Mucosa of rectum (tissue), 2 donors: ENCODE measurements around the gene ARHGEF17.

Experiments
- H3K27ac ChIP-seq, 2 donors: one replicate each; pipeline ENCODE4 v1.7.0; 2013; ENCODE audit warnings: inconsistent platforms in 2 of 2, low read depth in 2 of 2, low read length in 2 of 2
- H3K27me3 ChIP-seq, 2 donors: one replicate each; pipeline ENCODE4 v1.7.0; 2013; ENCODE audit warnings: low read length in 2 of 2; ENCODE audit not compliant: control insufficient read depth in 2 of 2, insufficient read depth in 2 of 2
- H3K36me3 ChIP-seq, 2 donors: one replicate each; pipeline ENCODE4 v1.7.0; 2013; ENCODE audit warnings: low read length in 2 of 2; ENCODE audit not compliant: control insufficient read depth in 2 of 2, insufficient read depth in 2 of 2
- H3K4me1 ChIP-seq, 2 donors: one replicate each; pipeline ENCODE4 v1.7.0; 2013; ENCODE audit warnings: low read length in 2 of 2, mild to moderate bottlenecking in 1 of 2; ENCODE audit not compliant: control insufficient read depth in 2 of 2, insufficient read depth in 2 of 2
- H3K4me3 ChIP-seq, 2 donors: one replicate each; pipeline ENCODE4 v1.7.0; 2013; ENCODE audit warnings: low read length in 2 of 2
- H3K9ac ChIP-seq, 2 donors: one replicate each; pipeline ENCODE4 v1.7.0; 2013; ENCODE audit warnings: low read length in 2 of 2, low read depth in 1 of 2, mild to moderate bottlenecking in 1 of 2
- H3K9me3 ChIP-seq, 2 donors: one replicate each; pipeline ENCODE4 v1.7.0; 2013; ENCODE audit warnings: low read length in 2 of 2; ENCODE audit not compliant: control insufficient read depth in 2 of 2
- donor health status: healthy.
- donor health status: Normal muscosa, but diverticular disease.

ARHGEF17 gene

GRCh38 chr11:73366265-73366610 lies 58.2 kb downstream of the ARHGEF17 start:
- H3K9me3 ChIP-seq: no peaks in the 10 kb centered on the region
- H3K36me3 ChIP-seq: peaks cover 0 to 7% of the 10 kb centered on the region in 2 donors
- H3K9ac ChIP-seq: no peak overlapping the region
- peaks cover 2 to 3% of the 10 kb centered on the region in 2 donors for H3K4me1 ChIP-seq
- H3K4me3 ChIP-seq: no peak overlapping the region
- no peak overlapping the region for H3K27ac ChIP-seq
- no peaks in the 10 kb centered on the region for H3K27me3 ChIP-seq

GRCh38 chr11:73366953-73367352 lies 58.9 kb downstream of the ARHGEF17 start:
- peak overlapping the region in 1 of 2 donors; percentile 20 for H3K4me3 ChIP-seq
- peaks cover 2 to 3% of the 10 kb centered on the region in 2 donors for H3K4me1 ChIP-seq
- peaks cover 0 to 7% of the 10 kb centered on the region in 2 donors for H3K36me3 ChIP-seq
- H3K27ac ChIP-seq: no peak overlapping the region
- H3K27me3 ChIP-seq: no peaks in the 10 kb centered on the region
- H3K9me3 ChIP-seq: no peaks in the 10 kb centered on the region
- no peak overlapping the region for H3K9ac ChIP-seq

DNA sequence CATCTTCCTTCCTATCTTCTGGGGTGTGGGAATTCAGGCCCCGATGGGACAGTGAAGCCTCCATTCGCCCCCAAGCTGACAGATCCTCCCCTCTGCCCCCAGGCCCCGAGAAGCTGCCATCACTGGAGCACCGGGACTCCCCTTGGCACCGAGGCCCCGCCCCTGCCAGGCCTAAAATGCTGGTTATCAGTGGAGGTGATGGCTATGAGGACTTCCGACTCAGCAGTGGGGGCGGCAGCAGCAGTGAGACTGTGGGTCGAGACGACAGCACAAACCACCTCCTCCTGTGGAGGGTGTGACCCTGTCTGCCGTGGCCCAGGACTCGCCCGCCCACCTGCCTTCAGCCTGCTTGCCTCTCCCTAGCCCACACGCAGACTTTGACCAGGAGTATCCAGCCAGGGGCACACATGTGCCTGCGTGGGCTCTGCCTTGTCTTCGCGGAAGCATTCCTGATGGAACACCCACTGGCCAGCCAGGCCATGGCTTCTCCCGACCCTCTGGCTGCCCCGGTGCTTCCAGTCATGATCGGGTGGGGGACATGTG lies 59.5 kb downstream of the ARHGEF17 start:
- Histone ChIP-seq H3K9ac (no peak overlapping the region), H3K27me3 (no peaks in the 10 kb centered on the region), H3K27ac (no peak overlapping the region), H3K36me3 (peaks cover 0 to 7% of the 10 kb centered on the region in 2 donors), H3K4me3 (no peak overlapping the region), H3K9me3 (no peaks in the 10 kb centered on the region), H3K4me1 (peaks cover 2 to 3% of the 10 kb centered on the region in 2 donors)

DNA sequence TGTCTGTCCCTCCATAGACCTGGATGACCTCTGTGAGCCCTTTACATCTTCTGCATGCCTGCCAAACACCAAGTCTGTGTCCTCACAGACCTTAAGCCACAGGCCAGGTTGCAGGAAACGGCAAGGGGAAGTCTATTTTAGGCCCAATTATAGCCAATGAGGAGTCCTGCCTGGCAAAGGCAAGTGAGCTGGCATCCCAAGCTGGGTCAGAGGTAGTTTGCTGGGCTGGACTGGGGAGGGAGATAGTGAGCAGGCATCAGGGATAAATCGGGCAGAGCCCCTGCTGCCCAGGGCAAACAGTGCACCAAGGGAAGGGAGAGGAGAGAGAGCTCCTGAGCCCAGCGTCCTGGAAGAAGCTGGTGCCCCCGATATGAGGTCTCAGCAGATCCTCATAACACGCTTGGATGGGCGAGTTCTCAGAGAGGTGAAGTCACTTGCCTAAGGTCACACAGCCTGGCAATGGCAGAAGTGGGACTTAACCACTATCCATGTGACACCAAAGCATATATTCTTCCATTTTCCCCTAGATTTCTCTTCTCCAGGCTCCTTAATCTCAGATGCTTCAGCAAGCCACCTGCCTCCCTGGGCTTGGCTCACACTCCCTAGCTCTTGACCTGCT lies 64.4 kb downstream of the ARHGEF17 start:
- Histone ChIP-seq H3K36me3 (no peaks in the 10 kb centered on the region), H3K9ac (no peak overlapping the region), H3K27me3 (no peaks in the 10 kb centered on the region), H3K4me3 (no peak overlapping the region), H3K4me1 (peaks cover 8 to 14% of the 10 kb centered on the region in 2 donors), H3K9me3 (no peaks in the 10 kb centered on the region), H3K27ac (no peak overlapping the region)

DNA sequence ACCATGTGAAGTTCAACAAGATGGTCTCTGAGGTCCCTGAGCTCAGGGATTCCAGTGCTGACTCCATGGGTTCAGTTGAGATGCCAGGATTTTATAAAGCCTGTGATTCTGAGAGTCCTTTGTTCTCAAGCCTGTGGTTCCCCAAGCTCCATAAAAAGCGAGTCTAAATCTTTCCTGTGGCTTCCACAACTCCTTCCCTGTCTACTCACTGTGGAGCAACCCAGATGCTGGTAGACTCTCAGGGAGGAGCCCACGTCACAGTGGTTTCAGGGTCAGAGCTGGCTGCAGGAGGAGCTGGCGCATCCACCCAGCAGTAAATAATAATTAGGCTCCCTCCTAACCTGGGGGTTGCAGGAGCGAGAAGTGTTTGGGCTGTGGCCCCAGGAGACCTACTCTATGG lies 66.1 kb downstream of the ARHGEF17 start:
- peaks cover 8 to 19% of the 10 kb centered on the region in 2 donors for H3K4me1 ChIP-seq
- H3K27me3 ChIP-seq: no peaks in the 10 kb centered on the region
- H3K36me3 ChIP-seq: no peaks in the 10 kb centered on the region
- no peak overlapping the region for H3K4me3 ChIP-seq
- H3K27ac ChIP-seq: no peak overlapping the region
- H3K9me3 ChIP-seq: no peaks in the 10 kb centered on the region
- no peak overlapping the region for H3K9ac ChIP-seq

DNA sequence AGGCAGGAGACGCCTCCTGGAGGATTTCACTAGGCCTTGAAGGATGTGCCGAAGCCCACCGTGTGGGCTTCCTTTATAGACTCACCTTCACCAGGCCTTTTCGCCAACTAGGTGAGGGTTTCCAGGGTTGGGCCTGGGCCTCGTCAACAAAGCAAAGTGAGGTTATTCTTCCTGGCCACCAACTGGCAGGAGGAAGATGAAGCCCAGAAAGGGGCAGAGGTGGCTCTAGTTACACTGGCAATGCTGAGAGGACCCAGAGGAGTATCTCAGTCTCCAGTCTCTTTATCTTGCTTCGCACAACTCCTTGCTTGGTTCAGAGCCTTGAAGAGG lies 67.7 kb downstream of the ARHGEF17 start:
- no peaks in the 10 kb centered on the region for H3K9me3 ChIP-seq
- no peaks in the 10 kb centered on the region for H3K27me3 ChIP-seq
- peaks cover 13 to 26% of the 10 kb centered on the region in 2 donors for H3K4me1 ChIP-seq
- H3K27ac ChIP-seq: peak overlapping the region; percentile 16 to 81
- no peaks in the 10 kb centered on the region for H3K36me3 ChIP-seq
- H3K9ac ChIP-seq: peak overlapping the region; percentile 47 to 66
- peak overlapping the region; percentile 57 to 77 for H3K4me3 ChIP-seq

DNA sequence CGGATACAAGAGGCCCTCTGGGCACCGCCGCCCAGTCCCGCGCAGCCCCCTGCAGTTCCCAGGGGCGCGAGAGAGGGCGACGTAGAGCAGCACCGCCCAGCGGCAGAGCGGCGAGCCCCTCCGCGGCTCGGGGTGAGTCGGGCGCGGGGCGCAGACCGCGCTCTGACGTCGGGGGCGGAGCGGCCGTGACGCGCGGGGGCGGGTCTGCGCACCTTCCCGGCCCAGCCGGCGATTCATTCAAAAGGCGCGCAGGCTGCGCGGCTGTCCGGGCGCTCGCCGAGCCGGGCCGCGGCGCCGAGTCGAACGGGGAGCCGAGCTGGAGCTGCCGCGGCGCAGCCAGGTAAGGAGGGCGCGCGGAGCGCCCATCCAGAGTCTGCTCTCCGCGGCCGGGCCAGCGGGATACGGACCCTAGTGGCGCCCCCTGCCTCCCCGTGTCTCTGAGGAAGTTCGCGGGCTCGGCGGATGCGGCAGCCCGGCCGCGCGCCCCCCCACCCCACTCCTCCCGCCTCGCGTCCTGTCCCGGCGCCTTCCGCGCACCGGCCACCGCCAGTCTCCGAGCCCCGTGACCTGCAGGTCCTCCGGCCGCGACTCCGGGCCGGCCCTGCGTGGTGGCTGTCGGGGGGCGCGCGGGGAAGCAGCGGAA lies 68.2 kb downstream of the ARHGEF17 start, which contains the start of gene RELT:
Gene RELT, plus strand, starts transcription at position 240 of the 643 bp plus-strand sequence. CDS start 12,738 bp downstream, outside the sequence.
- peaks cover 13 to 26% of the 10 kb centered on the region in 2 donors for H3K4me1 ChIP-seq
- peak within 1 kb of the TSS; percentile 65 to 81 for H3K27ac ChIP-seq
- peak within 1 kb of the TSS; percentile 77 to 81 for H3K4me3 ChIP-seq
- no peaks in the 10 kb centered on the region for H3K9me3 ChIP-seq
- H3K9ac ChIP-seq: peak within 1 kb of the TSS; percentile 66 to 72
- no peaks in the 10 kb centered on the region for H3K27me3 ChIP-seq
- H3K36me3 ChIP-seq: no peaks in the 10 kb centered on the region

DNA sequence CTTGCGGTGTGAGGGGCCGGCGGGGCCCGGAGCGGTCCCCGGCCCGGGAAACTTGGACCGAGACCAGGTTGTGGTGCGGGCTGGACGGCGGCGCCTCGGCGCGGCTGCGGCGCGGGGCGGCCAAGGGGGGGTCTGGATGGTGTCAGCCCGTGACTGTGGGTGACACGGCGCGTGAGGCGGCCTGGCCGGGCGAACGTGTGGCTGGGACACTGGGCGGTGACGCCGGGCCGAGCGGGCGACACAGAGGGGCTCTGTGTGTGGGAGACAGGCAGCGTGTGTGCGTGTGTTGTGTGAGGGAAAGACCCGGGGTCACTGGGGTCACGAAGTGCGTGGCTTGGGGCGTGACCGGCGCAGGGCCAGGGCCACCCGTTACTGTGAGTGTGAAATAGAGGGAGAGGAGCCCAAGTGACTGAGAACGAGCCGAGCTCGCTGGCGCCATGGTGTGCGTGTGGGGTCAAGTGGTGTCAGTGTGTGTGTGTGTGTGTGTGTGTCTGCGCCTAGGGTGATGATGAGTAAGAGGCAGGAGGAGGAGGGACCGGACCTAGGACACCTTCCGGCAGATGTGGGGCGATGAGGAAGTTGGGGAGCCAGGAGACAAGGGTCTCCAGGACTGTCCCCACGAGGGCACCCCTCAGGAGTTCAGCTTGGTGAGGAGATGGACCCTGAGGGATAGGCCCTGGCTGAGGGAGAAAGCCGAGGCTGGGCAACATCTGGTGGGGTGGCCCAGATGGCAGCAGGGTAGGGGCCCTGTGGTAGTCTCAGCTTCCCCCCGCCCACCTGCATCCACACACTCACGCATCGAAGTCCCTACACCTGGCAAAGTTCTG lies 68.9 kb downstream of the ARHGEF17 start:
- no peaks in the 10 kb centered on the region for H3K36me3 ChIP-seq
- H3K27me3 ChIP-seq: no peaks in the 10 kb centered on the region
- peak overlapping the region; percentile 66 to 72 for H3K9ac ChIP-seq
- no peaks in the 10 kb centered on the region for H3K9me3 ChIP-seq
- H3K4me1 ChIP-seq: peaks cover 13 to 26% of the 10 kb centered on the region in 2 donors
- H3K27ac ChIP-seq: peak overlapping the region; percentile 65 to 81
- peak overlapping the region; percentile 77 to 81 for H3K4me3 ChIP-seq

GRCh38 chr11:73379189-73379880 lies 71.3 kb downstream of the ARHGEF17 start:
- no peaks in the 10 kb centered on the region for H3K36me3 ChIP-seq
- no peaks in the 10 kb centered on the region for H3K9me3 ChIP-seq
- H3K27ac ChIP-seq: no peak overlapping the region
- no peaks in the 10 kb centered on the region for H3K27me3 ChIP-seq
- H3K9ac ChIP-seq: no peak overlapping the region
- no peak overlapping the region for H3K4me3 ChIP-seq
- peaks cover 24 to 40% of the 10 kb centered on the region in 2 donors for H3K4me1 ChIP-seq
